OCI-LY7 (cell line): ENCODE data around the gene TAF6L.

Experiments
- EZH2phosphoT487 ChIP-seq: fragments of 200-600 bp; sonication (generic); IDR thresholded peaks from 2 replicates; pipeline ENCODE4 v1.6.1; 2018; ENCODE audit warnings: low read depth, borderline replicate concordance, mild to moderate bottlenecking, mixed run types, antibody characterized with exemption, low read length, moderate library complexity, mixed read lengths
- TF ChIP-seq, protein P1 (sequence below): fragments of 200-600 bp; sonication (generic); conservative IDR thresholded peaks from 2 replicates; pipeline ENCODE4 v1.5.1; 2014; ENCODE audit warnings: mild to moderate bottlenecking, antibody characterized with exemption, low read length, moderate library complexity, mixed read lengths

DNA sequence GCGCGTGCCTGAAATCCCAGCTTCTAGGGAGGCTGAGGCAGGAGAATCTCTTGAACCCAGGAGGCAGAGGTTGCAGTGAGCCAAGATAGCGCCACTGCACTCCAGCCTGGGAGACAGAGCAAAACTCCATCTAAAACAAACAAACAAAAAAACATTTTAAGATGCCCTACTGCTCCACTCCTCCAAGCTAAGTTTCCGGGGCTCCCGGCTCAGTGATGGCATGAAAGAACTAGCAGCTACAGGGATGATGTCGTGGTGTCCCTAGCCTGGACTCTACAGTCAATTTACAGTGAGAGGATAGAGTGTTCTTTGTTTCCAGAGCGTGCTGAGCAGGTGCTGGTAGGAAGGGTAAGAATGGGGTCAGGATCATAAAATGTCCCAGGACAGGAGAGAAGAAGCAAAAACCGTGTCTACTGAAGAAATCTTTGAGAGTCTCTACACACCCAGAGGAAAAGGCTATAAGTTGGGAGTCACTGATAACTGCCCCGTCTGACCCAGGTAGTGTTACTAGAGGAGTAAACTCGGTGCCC lies 16.0 kb upstream of the TAF6L start:
- TF ChIP-seq, protein P1, sequence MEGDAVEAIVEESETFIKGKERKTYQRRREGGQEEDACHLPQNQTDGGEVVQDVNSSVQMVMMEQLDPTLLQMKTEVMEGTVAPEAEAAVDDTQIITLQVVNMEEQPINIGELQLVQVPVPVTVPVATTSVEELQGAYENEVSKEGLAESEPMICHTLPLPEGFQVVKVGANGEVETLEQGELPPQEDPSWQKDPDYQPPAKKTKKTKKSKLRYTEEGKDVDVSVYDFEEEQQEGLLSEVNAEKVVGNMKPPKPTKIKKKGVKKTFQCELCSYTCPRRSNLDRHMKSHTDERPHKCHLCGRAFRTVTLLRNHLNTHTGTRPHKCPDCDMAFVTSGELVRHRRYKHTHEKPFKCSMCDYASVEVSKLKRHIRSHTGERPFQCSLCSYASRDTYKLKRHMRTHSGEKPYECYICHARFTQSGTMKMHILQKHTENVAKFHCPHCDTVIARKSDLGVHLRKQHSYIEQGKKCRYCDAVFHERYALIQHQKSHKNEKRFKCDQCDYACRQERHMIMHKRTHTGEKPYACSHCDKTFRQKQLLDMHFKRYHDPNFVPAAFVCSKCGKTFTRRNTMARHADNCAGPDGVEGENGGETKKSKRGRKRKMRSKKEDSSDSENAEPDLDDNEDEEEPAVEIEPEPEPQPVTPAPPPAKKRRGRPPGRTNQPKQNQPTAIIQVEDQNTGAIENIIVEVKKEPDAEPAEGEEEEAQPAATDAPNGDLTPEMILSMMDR = no peak
- no peak for TF ChIP-seq EZH2phosphoT487
